Kidney epithelial cell (primary cell): ENCODE results near the gene LMO1. TPM values are rescaled to one million over a fixed set of nuclear protein-coding genes. Genes with fewer than 3 reads are reported as not detected.

Experiments used
- DNase-seq: peaks from one replicate; pipeline ENCODE4 v3.0.0-alpha.2; 2010; ENCODE audit warnings: low read depth
- H3K27me3 ChIP-seq: 2 replicates; pipeline ENCODE4 v1.6.0; 2011; ENCODE audit warnings: low read length; ENCODE audit not compliant: control insufficient read depth, insufficient read depth
- H3K36me3 ChIP-seq: 2 replicates; pipeline ENCODE4 v1.5.1; 2011; ENCODE audit warnings: low read length; ENCODE audit not compliant: control insufficient read depth, insufficient read depth
- H3K4me3 ChIP-seq: 2 replicates; pipeline ENCODE4 v1.5.1; 2011; ENCODE audit warnings: low read depth, mild to moderate bottlenecking, control low read depth, low read length
- CTCF ChIP-seq: IDR thresholded peaks from 2 replicates; pipeline ENCODE4 v1.5.1; 2011; ENCODE audit warnings: mild to moderate bottlenecking, moderate library complexity, low read length, control low read depth, inconsistent platforms; ENCODE audit not compliant: insufficient read depth, poor library complexity, severe bottlenecking
- total RNA-seq: library from RNA; depleted of rRNA; stranded (reverse); fragments of >200 nt; gene quantifications from 2 replicates; pipeline ENCODE4 v1.2.3, GENCODE V29; 2015

LMO1 gene
- total RNA-seq, 1 donor from 2014 or later: 0.50 TPM

DNA sequence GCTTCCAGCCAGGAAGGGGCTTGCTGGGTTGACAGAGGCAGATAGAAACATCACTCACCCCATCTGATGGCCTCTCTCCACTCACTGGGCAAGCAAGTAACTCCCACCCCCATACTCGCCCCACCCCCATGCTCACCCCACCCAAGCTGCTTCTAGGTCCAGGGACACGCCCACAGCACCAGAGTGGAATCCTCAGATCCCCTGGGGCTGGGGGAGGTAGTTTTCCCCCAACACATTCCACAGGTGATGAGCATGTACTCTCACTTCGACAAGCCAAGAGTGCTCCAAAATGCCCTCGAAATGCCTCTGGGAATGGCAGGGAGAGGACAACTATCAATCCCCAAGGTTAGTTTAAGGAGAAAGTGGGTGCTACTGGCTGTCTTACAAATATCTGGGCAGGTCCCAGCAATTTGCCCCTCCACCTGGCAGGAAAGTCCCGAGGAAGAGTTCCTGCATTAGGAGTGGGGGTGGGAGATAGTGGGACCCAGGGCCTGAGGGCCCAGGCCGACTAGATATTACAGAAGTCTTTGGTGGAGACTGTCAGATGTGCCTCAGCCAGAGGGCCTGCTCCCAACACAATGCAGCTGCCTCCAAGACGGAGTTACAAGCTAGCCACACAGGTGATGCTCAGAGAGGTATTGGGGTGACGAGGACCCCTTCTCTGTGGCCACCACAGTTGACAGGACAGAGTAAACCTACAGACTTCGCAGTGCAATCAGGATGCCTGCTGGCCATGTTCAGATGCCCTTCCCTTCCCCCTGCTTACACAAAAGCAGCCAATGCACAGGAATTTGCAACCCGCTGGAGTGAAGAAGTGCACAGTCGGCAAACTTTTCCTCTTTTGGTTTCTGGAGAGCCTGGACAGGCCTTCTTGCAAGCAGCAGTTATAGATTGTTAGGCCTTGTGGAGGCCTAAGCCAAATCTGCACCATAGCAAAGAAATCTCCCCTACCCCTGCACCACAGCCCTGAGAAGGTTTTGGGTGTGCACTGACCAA lies 2.9 kb upstream of the LMO1 start:
- DNase-seq: no peak
- H3K4me3 ChIP-seq: no peak overlapping the region
- H3K36me3 ChIP-seq: no peaks in the 10 kb centered on the region
- H3K27me3 ChIP-seq: peaks cover 83% of the 10 kb centered on the region
- TF ChIP-seq CTCF: no peak

DNA sequence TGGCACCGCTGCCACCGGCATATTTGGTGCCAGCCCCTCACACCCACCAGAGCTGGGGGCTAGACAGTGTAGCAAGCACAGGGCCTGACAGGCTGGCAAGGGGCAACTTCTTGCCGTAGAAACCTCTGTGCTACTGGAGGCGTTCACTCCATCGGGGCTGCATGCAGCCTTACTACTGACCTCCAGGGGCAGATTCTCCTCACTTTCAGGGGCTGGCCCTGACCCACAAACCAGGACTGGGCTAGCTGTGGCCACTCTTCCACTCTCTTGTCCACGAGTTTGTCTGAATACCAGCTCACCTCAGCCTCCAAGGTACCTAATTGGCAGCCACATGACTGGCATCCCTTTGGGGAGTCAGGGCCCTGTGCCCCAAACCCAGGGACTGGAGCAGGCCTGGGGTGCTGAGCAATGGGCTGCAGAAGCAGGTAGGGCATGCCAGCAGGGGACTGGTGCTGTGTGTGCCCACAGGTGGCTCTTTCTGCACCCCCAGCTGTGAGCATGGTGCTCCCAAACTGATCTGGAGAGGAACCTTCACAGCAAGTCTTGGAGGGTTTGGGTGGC lies 2.1 kb upstream of the LMO1 start:
- Histone ChIP-seq H3K27me3 (peaks cover 85% of the 10 kb centered on the region), H3K4me3 (no peak overlapping the region), H3K36me3 (no peaks in the 10 kb centered on the region)
- peak; percentile 20 for TF ChIP-seq CTCF
- DNase-seq: no peak

- no peak for DNase-seq
- Histone ChIP-seq H3K4me3 (peak overlapping the region; percentile 1), H3K36me3 (no peaks in the 10 kb centered on the region), H3K27me3 (peaks cover 65% of the 10 kb centered on the region)
- no peak for TF ChIP-seq CTCF
Observed at GRCh38 chr11:8263109-8263768, 439 bp downstream of the LMO1 start.

- TF ChIP-seq CTCF: no peak
- Histone ChIP-seq H3K36me3 (no peaks in the 10 kb centered on the region), H3K4me3 (peak overlapping the region; percentile 1), H3K27me3 (peaks cover 59% of the 10 kb centered on the region)
- DNase-seq: no peak
Observed at GRCh38 chr11:8262552-8263108, 1.0 kb downstream of the LMO1 start.

DNA sequence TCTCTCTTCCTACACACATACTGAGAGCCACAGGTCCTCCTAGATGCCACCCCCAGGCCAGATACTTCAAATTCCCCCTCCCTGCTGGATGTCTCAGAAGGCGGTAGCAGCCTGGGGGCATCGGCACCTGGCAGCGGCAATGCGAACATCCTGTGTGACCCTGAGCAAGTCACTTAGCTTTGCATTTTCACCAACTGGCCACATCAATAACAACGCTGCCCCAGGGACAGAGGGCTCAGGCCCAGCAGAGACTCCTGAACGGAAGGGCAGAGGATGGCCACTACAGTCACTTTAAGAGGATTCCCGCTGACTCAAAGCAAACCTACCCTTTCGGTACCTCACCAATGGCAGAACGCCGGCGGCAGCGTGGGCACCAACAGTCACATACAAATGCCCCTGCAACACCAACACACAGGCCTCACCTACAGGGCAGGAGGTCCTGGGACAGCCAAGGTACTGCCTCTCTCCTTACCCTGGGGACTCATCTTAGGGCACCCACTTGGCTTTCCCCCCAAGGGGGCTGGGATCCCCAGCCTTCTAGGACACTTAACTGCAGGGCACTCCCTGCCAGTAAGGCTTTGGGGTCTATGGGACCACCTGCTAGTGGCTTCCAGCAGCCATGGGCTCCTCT lies 1.6 kb downstream of the LMO1 start:
- Histone ChIP-seq H3K36me3 (no peaks in the 10 kb centered on the region), H3K27me3 (peaks cover 53% of the 10 kb centered on the region), H3K4me3 (no peak overlapping the region)
- DNase-seq: no peak
- no peak for TF ChIP-seq CTCF
